OCI-LY7 (cell line): Measurements from ENCODE around the gene GATA1. TPM values are rescaled to one million over a fixed set of nuclear protein-coding genes. Genes with fewer than 3 reads are reported as not detected.
"Not testable (repeated sequence)": the region's sequence is repeated elsewhere in the genome, so short reads cannot be mapped to it uniquely, and the experiment has no call there.

Experiments
- BruUV-seq: library from RNA; stranded (reverse); fragments of 400-500 nt; replicated peaks from 2 replicates; lab custom pipeline; 2021; lab: Mats Ljungman, UMichigan
- CTCF ChIA-PET: fragments of 300-600 bp; sonication (Branson Sonifier 250); formaldehyde crosslinking; loops from one replicate; lab custom pipeline; 2022; ENCODE audit warnings: antibody characterized with exemption; ENCODE audit not compliant: unreplicated experiment; lab: Charles Lee
- POLR2A ChIA-PET: fragments of 300-600 bp; sonication (Branson Sonifier 250); formaldehyde crosslinking; loops from one replicate; lab custom pipeline; 2022; ENCODE audit warnings: antibody characterized with exemption; lab: Charles Lee
- DNase-seq: peaks from one replicate; pipeline ENCODE4 v3.0.0-alpha.2; 2015; ENCODE audit warnings: low spot score
- H2AFZ ChIP-seq: fragments of 200-600 bp; sonication (generic), shearing (Covaris generic); 2 replicates; pipeline ENCODE4 v1.6.1; 2014; ENCODE audit warnings: mild to moderate bottlenecking, antibody characterized with exemption, low read length, moderate library complexity
- H3K27ac ChIP-seq: fragments of 200-600 bp; sonication (generic); 2 replicates; pipeline ENCODE4 v1.5.1; 2014; ENCODE audit warnings: mixed run types, low read depth, mild to moderate bottlenecking, moderate library complexity, low read length, inconsistent platforms; ENCODE audit not compliant: poor library complexity, severe bottlenecking
- H3K36me3 ChIP-seq: fragments of 200-600 bp; sonication (generic); 2 replicates; pipeline ENCODE4 v1.6.1; 2014; ENCODE audit warnings: mild to moderate bottlenecking, antibody characterized with exemption, low read length, moderate library complexity, mixed read lengths; ENCODE audit not compliant: insufficient read depth
- H3K4me1 ChIP-seq: fragments of 200-600 bp; sonication (generic); 2 replicates; pipeline ENCODE4 v1.5.1; 2014; ENCODE audit warnings: mild to moderate bottlenecking, low read length; ENCODE audit not compliant: insufficient read depth, poor library complexity, severe bottlenecking
- H3K4me2 ChIP-seq: fragments of 200-600 bp; sonication (generic); 2 replicates; pipeline ENCODE4 v1.6.1; 2014; ENCODE audit warnings: mild to moderate bottlenecking, low read length
- H3K4me3 ChIP-seq: fragments of 200-600 bp; sonication (generic); 2 replicates; pipeline ENCODE4 v1.5.1; 2014; ENCODE audit warnings: mild to moderate bottlenecking, low read depth, low read length; ENCODE audit not compliant: poor library complexity, severe bottlenecking
- H3K79me2 ChIP-seq: fragments of 200-600 bp; sonication (generic); 2 replicates; pipeline ENCODE4 v1.6.1; 2016; ENCODE audit warnings: low read depth, mild to moderate bottlenecking, low read length, moderate library complexity, mixed read lengths; ENCODE audit not compliant: insufficient read depth
- H3K9me2 ChIP-seq: fragments of 200-600 bp; sonication (generic); 2 replicates; pipeline ENCODE4 v1.6.1; 2016; ENCODE audit warnings: mild to moderate bottlenecking, low read length, mixed read lengths; ENCODE audit not compliant: insufficient read depth
- H3K9me3 ChIP-seq: fragments of 200-600 bp; sonication (generic); 2 replicates; pipeline ENCODE4 v1.6.1; 2014; ENCODE audit warnings: mild to moderate bottlenecking, mixed run types, low read length, mixed read lengths
- H4K20me1 ChIP-seq: fragments of 200-600 bp; sonication (generic); 2 replicates; pipeline ENCODE4 v1.6.1; 2014; ENCODE audit warnings: mild to moderate bottlenecking, antibody characterized with exemption, low read length, moderate library complexity, mixed read lengths; ENCODE audit not compliant: insufficient read depth
- EZH2phosphoT487 ChIP-seq: fragments of 200-600 bp; sonication (generic); IDR thresholded peaks from 2 replicates; pipeline ENCODE4 v1.6.1; 2018; ENCODE audit warnings: low read depth, borderline replicate concordance, mild to moderate bottlenecking, mixed run types, antibody characterized with exemption, low read length, moderate library complexity, mixed read lengths
- intact Hi-C: fragments of 100-400 bp; cut with micrococcal nuclease; formaldehyde crosslinking; loops from one replicate; pipeline ENCODE4 v1.10.0; 2022; ENCODE audit not compliant: unreplicated experiment
- total RNA-seq, 2 experiments: library from RNA; depleted of rRNA in 1 of 2; stranded (reverse); fragments of >200 nt in 1 of 2; shearing (Covaris generic) in 1 of 2; gene quantifications; 2 replicates each; pipeline ENCODE4 v1.2.3, GENCODE V29; 2014 to 2022
- TF ChIP-seq, protein P1 (sequence below): fragments of 200-600 bp; sonication (generic); conservative IDR thresholded peaks from 2 replicates; pipeline ENCODE4 v1.5.1; 2014; ENCODE audit warnings: mild to moderate bottlenecking, antibody characterized with exemption, low read length, moderate library complexity, mixed read lengths

The GATA1 gene
- total RNA-seq, 2 experiments from 2014 or later, result not detected

DNA sequence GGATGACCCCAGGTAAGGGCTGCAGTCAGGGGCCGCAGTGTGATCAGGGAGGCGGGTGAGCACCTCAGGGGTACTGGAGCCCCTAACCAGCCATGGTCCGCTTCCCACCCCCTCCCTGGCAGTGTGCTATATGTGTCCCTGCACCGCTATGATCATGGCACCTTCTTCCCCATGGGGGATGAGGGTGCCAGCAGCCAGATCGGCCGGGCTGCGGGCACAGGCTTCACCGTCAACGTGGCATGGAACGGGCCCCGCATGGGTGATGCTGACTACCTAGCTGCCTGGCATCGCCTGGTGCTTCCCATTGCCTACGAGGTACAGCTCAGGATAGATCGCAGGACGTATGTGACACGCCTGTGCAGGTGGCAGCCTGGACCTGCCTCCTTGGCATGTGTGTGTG, 31.7 kb downstream of the GATA1 start:
- Histone ChIP-seq H3K4me3 (no peak overlapping the region), H3K9me2 (no peaks in the 10 kb centered on the region), H4K20me1 (no peaks in the 10 kb centered on the region), H3K9me3 (no peaks in the 10 kb centered on the region), H3K4me2 (no peak overlapping the region), H3K36me3 (no peaks in the 10 kb centered on the region; the same call in 1 of the 2 replicates), H3K79me2 (no peaks in the 10 kb centered on the region), H2AFZ (no peak overlapping the region), H3K4me1 (no peaks in the 10 kb centered on the region), H3K27ac (no peak overlapping the region)
- CTCF ChIA-PET, result no interaction called here
- intact Hi-C loops, result no loop called here
- no peak for DNase-seq
- BruUV-seq, result no TSS peak
- POLR2A ChIA-PET, result no interaction called here
- TF ChIP-seq, protein P1, sequence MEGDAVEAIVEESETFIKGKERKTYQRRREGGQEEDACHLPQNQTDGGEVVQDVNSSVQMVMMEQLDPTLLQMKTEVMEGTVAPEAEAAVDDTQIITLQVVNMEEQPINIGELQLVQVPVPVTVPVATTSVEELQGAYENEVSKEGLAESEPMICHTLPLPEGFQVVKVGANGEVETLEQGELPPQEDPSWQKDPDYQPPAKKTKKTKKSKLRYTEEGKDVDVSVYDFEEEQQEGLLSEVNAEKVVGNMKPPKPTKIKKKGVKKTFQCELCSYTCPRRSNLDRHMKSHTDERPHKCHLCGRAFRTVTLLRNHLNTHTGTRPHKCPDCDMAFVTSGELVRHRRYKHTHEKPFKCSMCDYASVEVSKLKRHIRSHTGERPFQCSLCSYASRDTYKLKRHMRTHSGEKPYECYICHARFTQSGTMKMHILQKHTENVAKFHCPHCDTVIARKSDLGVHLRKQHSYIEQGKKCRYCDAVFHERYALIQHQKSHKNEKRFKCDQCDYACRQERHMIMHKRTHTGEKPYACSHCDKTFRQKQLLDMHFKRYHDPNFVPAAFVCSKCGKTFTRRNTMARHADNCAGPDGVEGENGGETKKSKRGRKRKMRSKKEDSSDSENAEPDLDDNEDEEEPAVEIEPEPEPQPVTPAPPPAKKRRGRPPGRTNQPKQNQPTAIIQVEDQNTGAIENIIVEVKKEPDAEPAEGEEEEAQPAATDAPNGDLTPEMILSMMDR, result no peak
- TF ChIP-seq EZH2phosphoT487, result no peak

GRCh38 chrX:48818866-48819265, 32.5 kb downstream of the GATA1 start:
- Histone ChIP-seq H3K4me1 (no peaks in the 10 kb centered on the region), H4K20me1 (no peaks in the 10 kb centered on the region), H2AFZ (no peak overlapping the region), H3K36me3 (peaks cover 2% of the 10 kb centered on the region; the same call in 1 of the 2 replicates), H3K9me3 (no peaks in the 10 kb centered on the region), H3K4me3 (no peak overlapping the region), H3K79me2 (no peaks in the 10 kb centered on the region), H3K27ac (no peak overlapping the region), H3K4me2 (no peak overlapping the region), H3K9me2 (no peaks in the 10 kb centered on the region)
- intact Hi-C loops, result no loop called here
- no TSS peak for BruUV-seq
- ChIA-PET POLR2A (no interaction called here), CTCF (no interaction called here)
- TF ChIP-seq, protein P1, result no peak
- TF ChIP-seq EZH2phosphoT487, result no peak
- DNase-seq, result no peak

- CTCF ChIA-PET, H3K27ac ChIP-seq, H3K4me1 ChIP-seq, POLR2A ChIA-PET, intact Hi-C loops, H3K4me3 ChIP-seq, H2AFZ ChIP-seq, H4K20me1 ChIP-seq, H3K9me3 ChIP-seq, H3K4me2 ChIP-seq, DNase-seq, H3K9me2 ChIP-seq, BruUV-seq, H3K79me2 ChIP-seq, H3K36me3 ChIP-seq: not testable (repeated sequence)
Measured at GRCh38 chrX:48819394-48819793, 33.0 kb downstream of the GATA1 start.
